ENCODE results near the gene DMGDH. TPM values are rescaled to one million over a fixed set of nuclear protein-coding genes. Genes with fewer than 3 reads are reported as not detected.

Gene DMGDH
- total RNA-seq, 1 experiment from 2014 or later, result not detected

DNA sequence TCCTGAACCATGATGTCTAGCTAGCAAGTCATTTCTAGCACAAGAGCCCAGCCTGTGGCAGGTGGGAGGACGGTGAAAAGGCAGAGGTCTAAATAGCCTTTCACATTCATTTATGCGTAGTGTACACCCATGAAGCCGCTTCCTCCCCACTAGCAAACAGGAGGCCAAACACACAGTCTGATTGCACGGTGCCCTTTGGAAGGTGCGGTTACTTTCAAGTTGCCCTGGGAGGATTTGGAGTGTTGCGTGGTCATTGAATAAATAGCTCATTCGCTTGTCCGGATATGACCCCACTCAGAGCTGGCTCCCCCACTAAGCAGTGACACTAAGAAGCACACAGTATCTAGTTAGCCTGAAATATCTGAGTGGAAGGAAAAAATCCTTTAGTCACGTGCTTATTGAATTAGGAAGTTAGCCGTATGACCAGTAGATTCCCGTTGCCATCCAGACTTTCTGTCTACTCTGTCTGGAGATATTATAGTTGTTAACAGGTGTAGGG is 83.7 kb downstream of the DMGDH start:
- H3K4me1 ChIP-seq (ENCODE audit: insufficient read depth, low read length), result peaks cover 11% of the 10 kb centered on the region
- H4K8ac ChIP-seq (replicated peaks; ENCODE audit: insufficient read length, low read depth, low read length), result no peak overlapping the region
- no peak overlapping the region for H4K91ac ChIP-seq (ENCODE audit: insufficient read length, low read depth, low read length)
- no peak overlapping the region for H3T11ph ChIP-seq (ENCODE audit: low read length)
- H3K27ac ChIP-seq (ENCODE audit: insufficient read length, low read depth, low read length), result no peak overlapping the region
- no peak overlapping the region for H3K14ac ChIP-seq (ENCODE audit: insufficient read depth, low read length)
- H3K79me2 ChIP-seq (ENCODE audit: insufficient read depth, low read length), result no peaks in the 10 kb centered on the region
- Mint-ChIP-seq H3K4me3 (peak overlapping the region; percentile 76 to 87), H3K27me3 (ENCODE audit: low read depth) (peaks cover 7% of the 10 kb centered on the region), H3K36me3 (ENCODE audit: insufficient read depth in 1 of 3, low read depth in 3 of 3) (peaks cover 0 to 2% (median 0%) of the 10 kb centered on the region in 3 experiments; a peak in 1 of 7 replicates), H3K4me1 (peaks cover 22 to 25% of the 10 kb centered on the region in 2 experiments), H3K9me3 (no peaks in the 10 kb centered on the region; a peak in 1 of 5 replicates), H3K27ac (peak overlapping the region in 2 of 3 experiments; percentile 78 to 82; a peak in 2 of 7 replicates)
- no peak overlapping the region for H2AK5ac ChIP-seq (ENCODE audit: insufficient read length, low read length)
- no peaks in the 10 kb centered on the region for H3K9me3 ChIP-seq (ENCODE audit: control insufficient read depth, low read depth, low read length)
- H3K4me2 ChIP-seq (ENCODE audit: insufficient read depth, insufficient read length, low read length), result peak overlapping the region; percentile 85
- no peak overlapping the region for H2BK15ac ChIP-seq (ENCODE audit: low read depth, low read length)
- H2BK20ac ChIP-seq (ENCODE audit: low read depth, low read length, poor library complexity, severe bottlenecking), result no peak overlapping the region
- no peak overlapping the region for H2AFZ ChIP-seq (ENCODE audit: low read length)
- no peaks in the 10 kb centered on the region for H3K27me3 ChIP-seq (ENCODE audit: insufficient read depth, low read length)
- H4K20me1 ChIP-seq (ENCODE audit: control insufficient read depth, insufficient read depth, insufficient read length), result no peaks in the 10 kb centered on the region
- TF ChIP-seq, protein P1, sequence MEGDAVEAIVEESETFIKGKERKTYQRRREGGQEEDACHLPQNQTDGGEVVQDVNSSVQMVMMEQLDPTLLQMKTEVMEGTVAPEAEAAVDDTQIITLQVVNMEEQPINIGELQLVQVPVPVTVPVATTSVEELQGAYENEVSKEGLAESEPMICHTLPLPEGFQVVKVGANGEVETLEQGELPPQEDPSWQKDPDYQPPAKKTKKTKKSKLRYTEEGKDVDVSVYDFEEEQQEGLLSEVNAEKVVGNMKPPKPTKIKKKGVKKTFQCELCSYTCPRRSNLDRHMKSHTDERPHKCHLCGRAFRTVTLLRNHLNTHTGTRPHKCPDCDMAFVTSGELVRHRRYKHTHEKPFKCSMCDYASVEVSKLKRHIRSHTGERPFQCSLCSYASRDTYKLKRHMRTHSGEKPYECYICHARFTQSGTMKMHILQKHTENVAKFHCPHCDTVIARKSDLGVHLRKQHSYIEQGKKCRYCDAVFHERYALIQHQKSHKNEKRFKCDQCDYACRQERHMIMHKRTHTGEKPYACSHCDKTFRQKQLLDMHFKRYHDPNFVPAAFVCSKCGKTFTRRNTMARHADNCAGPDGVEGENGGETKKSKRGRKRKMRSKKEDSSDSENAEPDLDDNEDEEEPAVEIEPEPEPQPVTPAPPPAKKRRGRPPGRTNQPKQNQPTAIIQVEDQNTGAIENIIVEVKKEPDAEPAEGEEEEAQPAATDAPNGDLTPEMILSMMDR (conservative IDR thresholded peaks at IDR 0.05), result no peak
- no CpG with 5 or more reads among the region's 11 CpGs for WGBS (ENCODE audit: extremely low coverage, insufficient read length, low lambda C conversion rate)
- H3K18ac ChIP-seq (ENCODE audit: insufficient read length, low read depth, low read length), result no peak overlapping the region
- H3K23me2 ChIP-seq (ENCODE audit: insufficient read length, low read depth, low read length, poor library complexity, severe bottlenecking), result peaks cover 4% of the 10 kb centered on the region
- H3K79me1 ChIP-seq (ENCODE audit: insufficient read depth, low read depth, low read length, poor library complexity, severe bottlenecking), result no peaks in the 10 kb centered on the region
- H2BK12ac ChIP-seq (ENCODE audit: insufficient read length, low read depth, low read length), result no peak overlapping the region
- no peak overlapping the region for H3K56ac ChIP-seq (ENCODE audit: insufficient read length, low read depth, low read length)
- no peak overlapping the region for H3K9ac ChIP-seq (ENCODE audit: extremely low read depth, insufficient read length, low read length)
- H2BK120ac ChIP-seq (ENCODE audit: low read depth, low read length, poor library complexity, severe bottlenecking), result no peak overlapping the region
- no peak overlapping the region for H2BK5ac ChIP-seq (ENCODE audit: insufficient read length, low read length)
- H3K4ac ChIP-seq (ENCODE audit: low read depth, low read length), result no peak overlapping the region
- no peak overlapping the region for H4K5ac ChIP-seq (ENCODE audit: insufficient read length, low read depth, low read length)
- DNase-seq, result no peak
- H3K23ac ChIP-seq (ENCODE audit: insufficient read length, low read depth, low read length), result no peak overlapping the region

All from H9 (cell line).